HG02884 (cell line): ENCODE results near the gene ABCA3.

Experiments used
- ATAC-seq: cut with Tn5 transposase; IDR thresholded peaks from one replicate; pipeline ENCODE4 v1.9.1; 2021; ENCODE audit warnings: mild to moderate bottlenecking, moderate library complexity; ENCODE audit not compliant: unreplicated experiment

The ABCA3 gene

GRCh38 chr16:2317231-2318020, 23.1 kb downstream of the ABCA3 start:
- no peak for ATAC-seq

GRCh38 chr16:2308089-2308962, 32.2 kb downstream of the ABCA3 start:
- no peak for ATAC-seq

- no peak for ATAC-seq
Observed at GRCh38 chr16:2299915-2300192, 40.7 kb downstream of the ABCA3 start.

- ATAC-seq = no peak
Observed at GRCh38 chr16:2299121-2299914, 41.2 kb downstream of the ABCA3 start.

GRCh38 chr16:2298621-2299020, 41.9 kb downstream of the ABCA3 start:
- ATAC-seq = no peak

GRCh38 chr16:2297506-2297860, 43.0 kb downstream of the ABCA3 start:
- no peak for ATAC-seq

GRCh38 chr16:2296661-2297505, 43.6 kb downstream of the ABCA3 start:
- ATAC-seq = no peak

- ATAC-seq = no peak
Observed at GRCh38 chr16:2295056-2295798, 45.3 kb downstream of the ABCA3 start.

GRCh38 chr16:2292221-2292620, 48.3 kb downstream of the ABCA3 start:
- no peak for ATAC-seq

- no peak for ATAC-seq
Observed at GRCh38 chr16:2289282-2289681, 51.2 kb downstream of the ABCA3 start.

GRCh38 chr16:2288726-2289125, 51.8 kb downstream of the ABCA3 start:
- ATAC-seq = no peak

- ATAC-seq = no peak
Observed at GRCh38 chr16:2287916-2288547, 52.5 kb downstream of the ABCA3 start.

- no peak for ATAC-seq
Observed at GRCh38 chr16:2286550-2286949, 54.0 kb downstream of the ABCA3 start.

- ATAC-seq = no peak
Observed at GRCh38 chr16:2285731-2286191, 54.8 kb downstream of the ABCA3 start.

GRCh38 chr16:2284797-2285576, 55.5 kb downstream of the ABCA3 start:
- ATAC-seq = no peak

- ATAC-seq = no peak
Observed at GRCh38 chr16:2284001-2284770, 56.3 kb downstream of the ABCA3 start.

- ATAC-seq = no peak
Observed at GRCh38 chr16:2282866-2283555, 57.5 kb downstream of the ABCA3 start.
